Measurements from ENCODE around the gene ASF1A.

DNA sequence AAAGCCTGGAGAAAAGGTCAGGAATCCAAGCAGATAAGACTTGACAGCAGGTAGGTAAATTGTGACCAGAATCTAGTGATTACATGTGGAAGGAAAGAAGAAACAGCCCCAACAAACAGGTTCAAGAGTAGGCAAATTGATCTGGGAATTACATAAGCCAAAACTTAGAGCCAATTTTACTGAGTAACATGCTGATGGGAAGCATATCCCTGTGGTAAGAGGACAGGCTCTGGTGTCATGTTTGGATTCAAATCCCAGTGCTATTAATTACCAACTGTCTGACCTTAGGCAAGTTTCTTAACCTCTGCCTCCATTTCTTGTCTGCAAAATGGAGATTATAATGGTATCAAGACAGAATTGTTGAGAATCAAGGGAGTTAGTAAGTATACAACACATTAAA, 20.6 kb downstream of the ASF1A start:
- TF ChIP-seq EZH2phosphoT487 (IDR thresholded peaks at IDR 0.05; ENCODE audit: insufficient read depth, low read depth) = no peak
- TF ChIP-seq EZH2 (IDR thresholded peaks at IDR 0.05; ENCODE audit: insufficient read depth, poor library complexity, severe bottlenecking) = no peak

All from GM23248 (cell line).